Retina (tissue), 1 donor: Measurements from ENCODE around the gene DAGLA.

Experiments used
- DNase-seq: peaks from one replicate; pipeline ENCODE4 v3.0.0-alpha.2; 2016

The DAGLA gene

DNA sequence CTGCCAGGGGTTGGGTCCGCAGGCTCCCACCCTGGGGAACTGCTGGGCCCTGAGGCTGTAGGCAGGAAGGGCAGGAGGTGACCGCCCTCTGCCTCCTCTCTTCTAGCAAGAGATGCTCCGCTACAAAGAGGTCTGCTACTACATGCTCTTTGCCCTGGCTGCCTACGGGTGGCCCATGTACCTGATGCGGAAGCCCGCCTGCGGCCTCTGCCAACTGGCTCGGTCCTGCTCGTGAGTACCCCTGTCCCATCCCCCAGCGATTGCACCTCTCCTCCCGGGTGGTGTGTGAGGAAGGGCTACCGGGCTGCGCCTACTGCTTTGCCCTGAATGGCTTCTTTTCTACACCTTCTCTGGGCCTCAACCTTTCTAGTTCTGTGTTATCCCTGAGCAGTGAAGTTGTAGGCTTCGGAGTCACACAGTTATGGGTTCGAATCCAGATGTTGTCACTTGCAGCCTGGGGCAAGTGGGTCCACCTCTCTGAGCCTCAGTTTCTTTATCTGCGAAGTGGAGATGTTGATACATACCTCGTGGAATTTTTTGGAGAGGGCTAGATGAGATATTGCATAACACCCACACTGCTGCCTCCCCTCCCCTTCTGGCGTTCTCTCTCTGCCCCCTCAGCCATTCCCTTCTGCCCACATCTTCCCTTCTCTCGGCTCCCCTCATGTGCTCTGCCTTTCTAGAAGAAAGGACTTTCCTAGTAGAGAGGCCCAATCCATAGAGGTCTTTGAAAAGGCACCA lies 51.2 kb downstream of the DAGLA start:
- no peak for DNase-seq

DNA sequence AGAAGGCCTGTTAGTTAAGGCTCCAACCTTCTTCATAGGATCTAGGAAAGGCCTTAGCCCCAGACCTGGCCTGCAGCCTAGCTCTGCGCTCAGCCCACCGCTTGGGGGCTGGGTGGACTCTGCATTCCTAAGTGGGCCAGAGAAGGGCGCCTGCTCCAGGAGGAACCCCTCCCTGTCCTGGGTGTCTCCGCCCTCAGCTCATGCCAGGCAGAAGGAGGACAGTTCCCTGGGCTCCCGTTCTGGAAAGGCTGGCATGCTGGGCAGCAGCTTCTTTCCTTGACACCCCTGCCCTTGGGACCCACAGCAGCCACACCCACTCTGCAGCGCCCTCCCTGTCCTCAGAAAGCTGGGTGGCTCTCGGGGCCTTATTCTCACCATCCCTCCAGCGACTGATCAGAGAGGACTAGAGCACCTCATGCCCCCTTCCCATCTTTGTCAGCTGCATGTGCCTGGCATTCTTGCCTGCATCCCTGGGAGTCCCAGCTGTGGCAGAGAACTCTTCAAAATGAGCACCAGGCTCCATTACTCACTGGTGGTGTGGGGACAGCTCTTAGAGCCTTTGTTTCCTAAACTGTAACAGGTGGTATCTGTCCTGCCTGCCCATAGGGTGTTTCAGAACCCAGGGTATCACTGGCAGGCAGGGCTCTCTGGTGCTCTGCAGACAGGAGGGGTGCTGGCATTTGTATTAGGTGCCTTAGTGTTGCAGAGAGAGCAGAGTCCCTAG lies 51.9 kb downstream of the DAGLA start:
- DNase-seq = no peak

- DNase-seq = no peak
These were observed 52.5 kb downstream of the DAGLA start for GRCh38 chr11:61732705-61733104.

DNA sequence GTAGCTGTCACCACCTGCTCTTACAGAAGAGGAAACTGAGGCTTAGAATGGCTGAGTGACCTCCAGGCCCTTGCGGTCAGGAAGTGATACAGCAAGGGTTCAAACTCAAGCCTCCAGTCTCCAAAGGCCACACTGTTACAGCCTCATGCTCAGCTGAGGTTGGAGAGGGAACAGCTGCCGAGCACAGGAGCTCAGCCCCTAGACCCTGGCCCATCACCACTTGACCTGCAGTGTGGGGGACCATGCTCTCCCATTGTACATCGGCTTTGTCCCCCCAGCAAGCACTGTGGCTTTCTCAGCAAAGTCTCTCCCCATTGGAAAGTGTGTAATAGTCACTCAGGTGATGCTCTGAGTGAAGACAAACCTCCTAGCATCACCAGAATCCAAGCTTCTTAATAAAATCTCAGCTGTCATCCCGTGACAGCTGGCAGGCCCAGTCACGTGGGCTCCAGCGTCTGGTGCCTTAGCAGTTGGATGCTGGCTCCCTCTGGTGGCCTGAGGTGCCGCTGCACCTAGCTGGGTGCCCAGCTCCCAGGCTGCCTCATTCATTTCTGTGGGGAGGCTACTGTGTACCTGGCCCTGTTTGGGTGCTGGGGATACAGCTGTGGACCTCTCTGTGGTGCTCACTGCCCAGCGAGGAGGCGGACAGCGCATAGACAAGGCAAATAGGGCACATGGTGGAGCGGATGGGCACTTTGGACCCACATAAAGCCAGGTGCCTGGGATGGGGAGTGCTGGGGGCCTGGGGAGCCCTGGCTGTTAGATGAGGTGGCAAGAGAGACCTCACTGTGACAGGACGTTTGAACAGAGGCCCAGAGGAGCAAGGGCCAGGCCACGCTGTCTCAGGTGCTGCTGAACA lies 53.2 kb downstream of the DAGLA start:
- peak; percentile 90 for DNase-seq

GRCh38 chr11:61734767-61735166 lies 54.6 kb downstream of the DAGLA start:
- no peak for DNase-seq

GRCh38 chr11:61735391-61735790 lies 55.2 kb downstream of the DAGLA start:
- no peak for DNase-seq

DNA sequence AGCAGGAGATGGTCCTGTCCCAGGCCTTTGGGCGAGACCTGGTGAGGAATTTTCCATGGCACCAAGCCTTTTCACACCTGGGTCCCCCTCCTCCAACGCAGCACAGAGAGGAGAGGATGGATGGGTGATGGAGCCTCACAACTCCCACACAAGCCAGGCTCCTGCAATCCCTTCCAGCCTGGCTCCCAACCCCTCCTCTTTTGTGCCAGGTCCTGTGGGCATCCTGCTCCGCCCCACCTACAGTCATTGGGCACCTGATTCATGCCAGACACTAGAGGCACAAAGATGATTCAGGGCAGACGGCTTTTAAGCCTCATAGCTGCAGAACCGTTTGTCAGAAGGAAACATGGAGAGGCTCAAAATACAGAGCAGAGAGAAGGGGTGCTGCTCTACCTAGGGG lies 56.1 kb downstream of the DAGLA start:
- DNase-seq = no peak

DNA sequence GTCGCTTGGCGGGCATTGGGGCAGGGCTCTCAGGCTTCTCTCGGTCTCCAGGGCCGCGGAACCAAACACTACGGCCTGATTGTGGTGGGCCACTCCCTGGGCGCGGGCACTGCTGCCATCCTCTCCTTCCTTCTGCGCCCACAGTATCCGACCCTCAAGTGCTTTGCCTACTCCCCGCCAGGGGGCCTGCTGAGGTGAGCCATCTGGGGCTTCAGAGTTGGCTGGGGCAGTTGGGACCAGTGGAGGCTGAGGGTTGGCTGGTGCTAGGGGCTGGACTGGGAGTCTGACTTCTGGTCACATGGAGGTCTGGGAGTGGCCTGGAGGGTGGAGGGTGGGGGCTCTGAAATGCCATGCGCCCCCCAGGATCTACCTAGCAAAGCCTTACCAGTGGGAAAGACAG lies 56.9 kb downstream of the DAGLA start:
- DNase-seq = no peak

DNA sequence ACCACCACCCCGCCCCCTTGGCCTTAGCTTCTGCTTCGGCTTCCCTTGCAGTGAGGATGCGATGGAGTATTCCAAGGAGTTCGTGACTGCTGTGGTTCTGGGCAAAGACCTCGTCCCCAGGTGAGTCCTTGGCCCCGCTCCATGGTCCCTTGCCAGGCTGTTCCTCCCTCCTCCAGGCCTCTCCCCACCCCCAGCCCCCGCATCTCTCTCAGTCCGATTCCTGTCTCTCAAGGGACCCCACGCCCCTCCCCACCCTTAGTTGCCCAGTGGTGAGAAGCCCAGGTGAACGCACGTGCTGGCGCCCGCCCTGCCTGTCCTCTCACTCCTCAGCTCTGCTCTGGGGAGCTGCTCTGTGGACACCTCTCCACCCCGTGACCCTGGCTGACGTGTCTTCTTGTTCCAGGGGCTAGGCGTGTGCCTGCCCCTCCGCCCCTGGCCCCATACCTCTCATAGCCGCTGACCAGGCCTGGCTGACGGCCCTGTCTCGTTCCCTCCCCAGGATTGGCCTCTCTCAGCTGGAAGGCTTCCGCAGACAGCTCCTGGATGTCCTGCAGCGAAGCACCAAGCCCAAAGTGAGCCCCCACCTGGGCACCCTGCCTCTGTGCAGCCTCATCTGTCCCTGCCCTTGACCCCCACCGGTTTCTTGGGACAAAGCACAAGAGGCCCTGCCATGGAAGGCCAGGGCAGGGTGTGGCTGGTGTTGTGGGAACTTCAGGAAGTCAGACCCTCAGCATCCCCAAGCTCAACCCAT lies 57.6 kb downstream of the DAGLA start:
- DNase-seq = no peak

- DNase-seq = no peak
These were observed 58.6 kb downstream of the DAGLA start for GRCh38 chr11:61738776-61739175.

- DNase-seq = no peak
These were observed 59.2 kb downstream of the DAGLA start for GRCh38 chr11:61739413-61739812.

DNA sequence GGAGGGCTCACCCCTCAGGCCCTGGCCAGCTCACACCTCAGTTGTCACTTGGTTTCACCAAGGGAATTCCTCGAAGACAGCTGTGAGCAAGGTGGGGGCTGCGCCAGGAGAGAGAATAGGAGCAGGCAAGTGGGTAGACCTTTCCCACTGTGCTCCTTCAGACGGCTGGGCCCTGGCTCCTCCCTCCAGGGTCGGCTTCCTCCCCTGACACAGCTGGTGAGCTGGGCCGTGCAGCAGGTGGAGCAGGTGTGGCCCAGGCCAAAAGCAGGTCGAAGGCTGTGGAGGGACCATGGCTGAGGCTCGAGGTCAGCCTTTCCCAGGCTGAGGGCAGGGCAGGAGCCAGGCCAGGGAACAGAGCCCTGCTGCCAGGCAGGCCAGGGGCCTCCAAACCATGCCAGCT lies 59.8 kb downstream of the DAGLA start:
- no peak for DNase-seq

DNA sequence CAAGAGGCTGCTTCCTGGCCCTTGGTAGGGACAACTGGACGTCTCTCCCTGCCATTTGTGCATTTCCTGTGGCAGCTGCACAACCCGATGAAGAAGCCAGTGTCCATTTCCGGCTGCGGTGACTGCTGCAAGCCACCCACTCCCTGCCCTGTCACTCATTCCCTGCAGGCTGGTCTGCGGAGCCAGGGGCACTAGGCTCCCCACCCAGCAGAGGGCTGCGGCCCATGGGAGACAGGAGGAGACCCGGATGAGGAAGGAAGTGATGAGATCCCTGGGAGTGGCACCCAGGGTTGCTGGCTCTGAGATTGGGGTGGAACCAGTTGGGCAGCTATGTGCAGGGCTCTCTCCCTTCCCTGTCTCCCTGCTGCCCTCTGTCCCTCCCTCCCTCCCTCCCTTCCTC lies 62.2 kb downstream of the DAGLA start:
- DNase-seq = no peak

DNA sequence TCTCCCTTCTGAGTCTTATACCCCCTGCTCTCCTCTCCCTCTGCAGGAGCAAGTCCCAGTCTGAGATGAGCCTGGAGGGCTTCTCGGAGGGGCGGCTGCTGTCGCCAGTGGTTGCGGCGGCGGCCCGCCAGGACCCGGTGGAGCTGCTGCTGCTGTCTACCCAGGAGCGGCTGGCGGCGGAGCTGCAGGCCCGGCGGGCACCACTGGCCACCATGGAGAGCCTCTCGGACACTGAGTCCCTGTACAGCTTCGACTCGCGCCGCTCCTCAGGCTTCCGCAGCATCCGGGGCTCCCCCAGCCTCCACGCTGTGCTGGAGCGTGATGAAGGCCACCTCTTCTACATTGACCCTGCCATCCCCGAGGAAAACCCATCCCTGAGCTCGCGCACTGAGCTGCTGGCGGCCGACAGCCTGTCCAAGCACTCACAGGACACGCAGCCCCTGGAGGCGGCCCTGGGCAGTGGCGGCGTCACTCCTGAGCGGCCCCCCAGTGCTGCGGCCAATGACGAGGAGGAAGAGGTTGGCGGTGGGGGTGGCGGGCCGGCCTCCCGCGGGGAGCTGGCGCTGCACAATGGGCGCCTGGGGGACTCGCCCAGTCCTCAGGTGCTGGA lies 63.4 kb downstream of the DAGLA start:
- no peak for DNase-seq

GRCh38 chr11:61744181-61744580 lies 64.0 kb downstream of the DAGLA start:
- DNase-seq = no peak

DNA sequence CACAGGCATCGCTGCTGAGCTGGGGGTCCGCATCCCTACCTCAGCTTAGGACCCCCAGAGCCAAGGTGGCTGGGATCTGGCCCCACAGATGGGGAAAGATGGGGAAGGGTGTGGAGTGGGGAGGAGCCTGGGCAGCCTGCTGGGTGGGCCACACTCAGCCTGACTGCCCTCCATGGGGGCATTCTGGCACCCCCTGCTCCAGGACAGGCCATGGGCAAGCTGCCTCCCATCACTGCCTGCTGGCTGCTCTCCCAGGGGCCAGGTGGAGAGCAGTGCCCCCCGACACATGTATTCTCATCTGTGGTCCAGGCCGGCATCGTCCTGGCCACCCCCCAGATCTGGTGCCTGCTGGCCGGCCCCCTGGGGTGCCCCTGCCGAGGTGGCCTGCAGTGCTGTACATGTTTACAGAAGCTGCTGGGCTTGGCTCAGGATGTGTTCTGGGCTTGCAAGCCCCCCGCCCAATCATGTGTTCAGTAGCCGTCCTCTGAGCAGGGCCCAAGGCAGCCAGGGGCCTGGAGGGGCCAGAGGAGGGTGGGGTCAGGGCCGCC lies 64.5 kb downstream of the DAGLA start:
- no peak for DNase-seq

GRCh38 chr11:61745781-61746441 lies 65.7 kb downstream of the DAGLA start:
- peak; percentile 72 for DNase-seq

DNA sequence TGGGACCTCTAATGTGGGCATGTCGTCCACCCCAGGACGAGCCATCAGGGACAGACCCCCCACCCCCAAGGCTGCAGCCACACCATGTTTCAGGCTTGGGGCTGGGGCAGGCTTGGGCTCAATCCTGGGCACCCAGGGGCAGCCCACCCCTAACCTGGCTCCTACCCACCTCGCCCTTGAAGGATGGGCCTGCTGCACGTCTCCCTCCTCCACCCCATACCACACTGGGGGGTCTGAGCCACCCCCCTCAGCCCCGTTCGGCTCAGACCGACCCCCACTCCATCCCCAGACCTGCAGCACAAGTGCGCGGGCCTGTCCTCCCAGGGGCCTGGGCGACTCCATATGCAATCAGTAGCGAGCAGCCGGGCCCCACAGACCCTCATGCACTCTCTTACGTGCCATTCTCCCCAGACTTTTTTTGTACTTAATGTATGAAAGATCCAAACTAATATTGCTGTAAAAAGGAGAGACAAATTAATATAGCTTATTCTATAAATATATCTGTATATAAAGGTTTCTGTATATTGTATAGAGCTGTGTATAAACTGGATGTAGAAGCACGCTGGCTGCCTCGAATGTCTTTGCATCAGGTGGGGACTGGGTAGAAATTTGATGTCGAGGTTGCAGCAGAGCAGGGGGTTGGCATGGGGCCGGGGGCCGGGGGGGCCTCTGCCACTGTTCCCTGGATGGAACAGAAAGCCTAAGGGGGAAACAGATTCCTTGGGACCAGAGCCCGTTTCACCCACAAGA lies 66.4 kb downstream of the DAGLA start:
- DNase-seq = no peak

DNA sequence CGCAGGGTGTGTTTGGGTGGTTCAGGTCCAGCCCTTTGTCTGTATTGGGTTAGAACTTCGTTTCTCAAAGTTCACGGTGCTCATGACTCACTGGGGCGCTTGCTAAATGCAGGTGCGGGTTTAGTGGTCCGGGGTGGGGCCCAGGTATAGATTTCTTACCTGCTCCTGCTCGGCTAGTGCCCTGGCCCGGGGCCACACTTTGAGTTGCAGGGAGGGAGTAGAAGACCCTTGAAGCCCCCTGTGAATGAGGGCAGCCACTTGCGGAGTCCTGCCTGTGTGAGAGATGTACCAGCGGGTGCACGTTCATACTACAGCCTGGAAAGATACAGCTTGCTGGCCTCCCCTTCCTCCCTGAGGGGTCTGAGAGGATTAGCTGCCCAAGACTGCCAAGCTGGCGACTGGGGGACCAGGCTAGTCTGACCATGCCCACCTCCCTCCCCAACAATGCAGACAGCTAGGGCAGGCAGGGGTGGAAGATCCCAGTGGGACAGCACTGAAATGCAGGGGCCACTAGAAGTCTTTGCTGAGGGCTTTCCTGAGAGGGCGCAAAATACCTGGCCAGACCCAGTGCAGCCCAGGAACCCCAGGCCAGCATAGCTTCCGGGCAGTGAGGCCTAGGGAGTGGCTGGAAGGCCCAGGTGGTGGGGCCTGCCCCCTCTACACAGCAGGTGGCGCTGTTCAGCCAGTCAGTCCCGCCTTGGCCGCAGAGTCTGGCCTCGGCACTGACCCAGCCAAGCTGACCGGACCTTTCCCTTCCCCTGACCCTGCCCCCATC lies 67.2 kb downstream of the DAGLA start:
- DNase-seq = peak; percentile 86

- no peak for DNase-seq
These were observed 67.7 kb downstream of the DAGLA start for GRCh38 chr11:61747967-61748285.
